Smooth muscle cell (in vitro differentiated cells): ENCODE data around the gene MILR1. TPM values are rescaled to one million over a fixed set of nuclear protein-coding genes. Genes with fewer than 3 reads are reported as not detected.

ENCODE experiments used
- microRNA counts: library from miRNA; unstranded; fragments of <30 nt; microRNA quantifications from one replicate; lab custom pipeline; 2016
- microRNA-seq: library from miRNA; unstranded; fragments of <30 nt; microRNA quantifications from one replicate; pipeline ENCODE4, GENCODE V29; 2016; ENCODE audit warnings: borderline number of aligned reads
- polyA plus RNA-seq: library from polyadenylated mRNA; unstranded; fragments of >200 nt; fragmentation: Nextera tagmentation; extraction: Ambion mirVana; gene quantifications from 2 replicates; pipeline ENCODE4 v1.2.1, GENCODE V29; 2016
- small RNA-seq: library from RNA; depleted of rRNA; stranded (forward); fragments of <200 nt; gene quantifications from one replicate; pipeline ENCODE3, GENCODE V24; 2014
- total RNA-seq: library from RNA; depleted of rRNA; stranded (reverse); fragments of >200 nt; gene quantifications from 2 replicates; pipeline ENCODE4 v1.2.3, GENCODE V29; 2014

Gene MILR1
- total and polyA plus RNA-seq, 2 experiments from 2014 or later: not detected

MicroRNAs encoded within 50 kb of the gene (microRNA counts, 767-probe panel; counts per million panel counts)
- microRNA hsa-miR-1273e (lab: Ali Mortazavi, UCI): 183 counts per million

Small RNA genes within 50 kb of the gene (microRNA-seq; reads per million reads assigned to microRNA genes)
- not detected for gene MIR1273E
- gene MIR3064: 18.7 reads per million, percentile 25 among the genes with 10 or more reads in this experiment
- gene MIR5047: not detected

Small RNA genes within 50 kb of the gene (small RNA-seq; reads per million reads assigned to genes)
- 0.26 reads per million, percentile 2 among the genes with 10 or more reads in this experiment for gene ATP5MFP4
- gene MIR1273E: not detected

Other genes starting within 250 kb of the MILR1 start
- gene TEX2, start 185.9 kb upstream of the MILR1 start, total RNA-seq: 25.6 and 26.2 TPM in 2 replicates
- 8.6 and 16.0 TPM in 2 replicates for gene TEX2, start 185.9 kb upstream of the MILR1 start, polyA plus RNA-seq
- not detected in 2 replicates for gene PECAM1, start 58.3 kb upstream of the MILR1 start, total RNA-seq
- gene PECAM1, start 58.3 kb upstream of the MILR1 start, polyA plus RNA-seq: not detected in 2 replicates
- gene POLG2, start 47.9 kb downstream of the MILR1 start, total RNA-seq: 8.2 and 22.6 TPM in 2 replicates
- gene POLG2, start 47.9 kb downstream of the MILR1 start, polyA plus RNA-seq: 8.0 and 11.8 TPM in 2 replicates
- gene DDX5, start 57.2 kb downstream of the MILR1 start, total RNA-seq: 679 and 752 TPM in 2 replicates
- gene DDX5, start 57.2 kb downstream of the MILR1 start, polyA plus RNA-seq: 446 and 533 TPM in 2 replicates
- gene CEP95, start 57.9 kb downstream of the MILR1 start, total RNA-seq: 55.4 and 59.5 TPM in 2 replicates
- 21.3 and 35.6 TPM in 2 replicates for gene CEP95, start 57.9 kb downstream of the MILR1 start, polyA plus RNA-seq
- 91.2 and 102 TPM in 2 replicates for gene SMURF2, start 213.2 kb downstream of the MILR1 start, total RNA-seq
- 38.9 and 40.1 TPM in 2 replicates for gene SMURF2, start 213.2 kb downstream of the MILR1 start, polyA plus RNA-seq